ENCODE data around the gene MYRIP.

- TF ChIP-seq, protein P1, sequence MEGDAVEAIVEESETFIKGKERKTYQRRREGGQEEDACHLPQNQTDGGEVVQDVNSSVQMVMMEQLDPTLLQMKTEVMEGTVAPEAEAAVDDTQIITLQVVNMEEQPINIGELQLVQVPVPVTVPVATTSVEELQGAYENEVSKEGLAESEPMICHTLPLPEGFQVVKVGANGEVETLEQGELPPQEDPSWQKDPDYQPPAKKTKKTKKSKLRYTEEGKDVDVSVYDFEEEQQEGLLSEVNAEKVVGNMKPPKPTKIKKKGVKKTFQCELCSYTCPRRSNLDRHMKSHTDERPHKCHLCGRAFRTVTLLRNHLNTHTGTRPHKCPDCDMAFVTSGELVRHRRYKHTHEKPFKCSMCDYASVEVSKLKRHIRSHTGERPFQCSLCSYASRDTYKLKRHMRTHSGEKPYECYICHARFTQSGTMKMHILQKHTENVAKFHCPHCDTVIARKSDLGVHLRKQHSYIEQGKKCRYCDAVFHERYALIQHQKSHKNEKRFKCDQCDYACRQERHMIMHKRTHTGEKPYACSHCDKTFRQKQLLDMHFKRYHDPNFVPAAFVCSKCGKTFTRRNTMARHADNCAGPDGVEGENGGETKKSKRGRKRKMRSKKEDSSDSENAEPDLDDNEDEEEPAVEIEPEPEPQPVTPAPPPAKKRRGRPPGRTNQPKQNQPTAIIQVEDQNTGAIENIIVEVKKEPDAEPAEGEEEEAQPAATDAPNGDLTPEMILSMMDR (IDR thresholded peaks at IDR 0.05), result no peak
- no peak for TF ChIP-seq POLR2A (IDR thresholded peaks at IDR 0.05)
These were observed 29.7 kb upstream of the MYRIP start for GRCh38 chr3:39779511-39780230.

Measured in testis (tissue), 2 donors.